Activated CD8-positive, alpha-beta memory T cell treated with anti-CD3 and anti-CD28 coated beads, Interleukin-2, amount 10 ng/mL, durations not matched to agents 7 days and 5 days (primary cell): ENCODE data around the gene CBX2. TPM values are rescaled to one million over a fixed set of nuclear protein-coding genes. Genes with fewer than 3 reads are reported as not detected.

Experiments used
- ATAC-seq: fragments of 150-1000 bp; cut with Tn5 transposase; one replicate; pipeline ENCODE4 v1.10.0; 2021; ENCODE audit warnings: moderate library complexity
- CTCF ChIA-PET: fragments of 350-600 bp; sonication (Branson Sonifier 250); formaldehyde crosslinking; loops from one replicate; lab custom pipeline; 2021; ENCODE audit warnings: antibody characterized with exemption; lab: Charles Lee
- DNase-seq: peaks from one replicate; pipeline ENCODE4 v3.0.0-alpha.2; 2020
- H3K27ac Mint-ChIP-seq: one replicate; pipeline ENCODE4 v1.8.0; 2021; ENCODE audit warnings: mild to moderate bottlenecking, mixed read lengths
- H3K27me3 Mint-ChIP-seq: one replicate; pipeline ENCODE4 v1.8.0; 2021; ENCODE audit warnings: mixed read lengths
- H3K36me3 Mint-ChIP-seq: one replicate; pipeline ENCODE4 v1.8.0; 2021; ENCODE audit warnings: mild to moderate bottlenecking, mixed read lengths
- H3K4me1 Mint-ChIP-seq: one replicate; pipeline ENCODE4 v1.8.0; 2021; ENCODE audit warnings: mixed read lengths
- H3K4me3 Mint-ChIP-seq: one replicate; pipeline ENCODE4 v1.8.0; 2021; ENCODE audit warnings: mild to moderate bottlenecking, moderate library complexity, mixed read lengths
- H3K9me3 Mint-ChIP-seq: one replicate; pipeline ENCODE4 v1.8.0; 2022; ENCODE audit warnings: low read depth, mixed read lengths
- total RNA-seq, 2 experiments: library from RNA; stranded (reverse); gene quantifications; one replicate each; pipeline ENCODE4 v1.2.3, GENCODE V29; 2021

Gene CBX2
- total RNA-seq, 2 experiments from 2014 or later, result 5.3 to 6.8 TPM

DNA sequence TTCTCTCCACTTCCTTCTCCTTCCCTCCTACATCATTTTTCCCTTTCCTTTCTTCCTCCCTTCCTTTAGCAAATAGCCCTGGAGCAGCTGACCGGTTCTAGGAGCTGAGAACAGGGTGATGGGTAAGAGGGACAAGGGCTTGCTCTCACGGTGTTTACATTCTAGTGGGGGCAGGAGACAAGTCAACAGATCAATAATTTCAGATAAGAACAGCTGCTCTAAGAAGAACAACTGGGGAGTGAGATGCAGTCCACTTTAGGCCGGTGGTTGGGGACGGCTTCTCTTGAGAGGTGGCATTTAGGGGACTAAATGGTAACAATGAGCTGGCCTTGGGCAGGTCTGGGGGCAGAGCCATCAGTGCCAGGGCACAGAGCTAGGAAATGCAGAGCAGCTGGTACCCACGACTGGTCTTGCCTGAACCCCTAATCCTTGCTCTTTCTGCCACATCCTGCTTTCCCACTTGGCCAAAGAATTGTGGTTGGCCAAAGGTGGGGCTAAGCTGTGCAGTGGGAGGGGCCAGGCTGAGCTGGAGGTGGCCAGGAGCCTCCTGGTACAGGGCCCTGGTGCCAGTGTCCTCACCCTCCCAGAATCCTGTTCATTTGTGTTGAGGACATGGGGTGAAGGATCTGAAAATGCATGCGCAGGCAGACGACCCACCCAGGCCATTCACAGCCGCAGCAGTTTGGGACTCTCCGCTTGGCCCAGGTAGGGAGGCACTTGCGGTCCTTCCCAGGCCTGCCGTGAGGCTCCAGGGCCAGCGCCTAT is 43.6 kb downstream of the CBX2 start:
- DNase-seq (no peak), ATAC-seq (no peak)
- H3K9me3 Mint-ChIP-seq, result no peaks in the 10 kb centered on the region
- H3K27ac Mint-ChIP-seq, result no peak overlapping the region
- H3K4me3 Mint-ChIP-seq, result no peak overlapping the region
- H3K27me3 Mint-ChIP-seq, result peaks cover 65% of the 10 kb centered on the region
- H3K36me3 Mint-ChIP-seq, result no peaks in the 10 kb centered on the region
- CTCF ChIA-PET, result interaction anchor here (0.9 to 1.6 kb wide), 4 partner anchors 9 to 75 kb away, joined by 3 to 7 read pairs (median 5); no protein-coding TSS in a partner anchor
- H3K4me1 Mint-ChIP-seq, result peaks cover 10% of the 10 kb centered on the region

DNA sequence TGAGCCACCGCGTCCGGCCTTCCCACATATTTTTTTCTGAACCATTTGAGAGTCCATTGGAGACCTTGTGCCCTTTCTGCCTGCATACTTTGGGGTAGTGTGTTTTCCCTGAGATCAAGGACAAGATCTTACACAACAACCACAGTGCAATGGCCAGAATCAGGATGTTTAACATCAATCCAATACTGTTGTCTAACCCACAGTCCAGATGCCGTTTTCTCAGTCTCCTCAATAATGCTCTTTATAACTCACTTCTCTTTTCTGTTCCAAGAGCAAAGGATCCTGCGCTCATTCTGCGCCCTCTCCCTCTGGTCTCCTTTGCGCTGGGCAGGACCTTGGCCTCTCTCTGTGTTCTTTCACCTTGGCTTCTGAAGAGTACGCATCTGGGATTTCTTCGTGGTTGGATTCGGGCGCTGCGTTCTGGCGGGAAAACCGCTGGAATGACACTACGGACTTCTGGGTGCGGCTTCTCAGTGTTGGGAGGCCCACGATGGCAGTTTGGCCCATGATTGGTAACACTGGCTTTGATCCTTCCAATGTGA is 44.7 kb downstream of the CBX2 start:
- H3K36me3 Mint-ChIP-seq, result no peaks in the 10 kb centered on the region
- DNase-seq (no peak), ATAC-seq (no peak)
- H3K4me3 Mint-ChIP-seq, result no peak overlapping the region
- CTCF ChIA-PET, result interaction anchor here (1.5 to 2.9 kb wide), 2 partner anchors 10 to 14 kb away, joined by 3 to 9 read pairs; no protein-coding TSS in a partner anchor
- peaks cover 2% of the 10 kb centered on the region for H3K9me3 Mint-ChIP-seq
- peaks cover 54% of the 10 kb centered on the region for H3K27me3 Mint-ChIP-seq
- H3K27ac Mint-ChIP-seq, result no peak overlapping the region
- peaks cover 14% of the 10 kb centered on the region for H3K4me1 Mint-ChIP-seq

GRCh38 chr17:79824234-79824633 is 46.3 kb downstream of the CBX2 start:
- Mint-ChIP-seq H3K27ac (no peak overlapping the region), H3K36me3 (no peaks in the 10 kb centered on the region), H3K4me1 (peaks cover 14% of the 10 kb centered on the region), H3K9me3 (peaks cover 2% of the 10 kb centered on the region), H3K27me3 (peaks cover 38% of the 10 kb centered on the region), H3K4me3 (no peak overlapping the region)
- DNase-seq, result no peak
- ATAC-seq, result no peak
- CTCF ChIA-PET, result interaction anchor here (1.2 to 2.9 kb wide), 4 partner anchors 10 to 35 kb away, joined by 3 to 9 read pairs (median 3); no protein-coding TSS in a partner anchor

DNA sequence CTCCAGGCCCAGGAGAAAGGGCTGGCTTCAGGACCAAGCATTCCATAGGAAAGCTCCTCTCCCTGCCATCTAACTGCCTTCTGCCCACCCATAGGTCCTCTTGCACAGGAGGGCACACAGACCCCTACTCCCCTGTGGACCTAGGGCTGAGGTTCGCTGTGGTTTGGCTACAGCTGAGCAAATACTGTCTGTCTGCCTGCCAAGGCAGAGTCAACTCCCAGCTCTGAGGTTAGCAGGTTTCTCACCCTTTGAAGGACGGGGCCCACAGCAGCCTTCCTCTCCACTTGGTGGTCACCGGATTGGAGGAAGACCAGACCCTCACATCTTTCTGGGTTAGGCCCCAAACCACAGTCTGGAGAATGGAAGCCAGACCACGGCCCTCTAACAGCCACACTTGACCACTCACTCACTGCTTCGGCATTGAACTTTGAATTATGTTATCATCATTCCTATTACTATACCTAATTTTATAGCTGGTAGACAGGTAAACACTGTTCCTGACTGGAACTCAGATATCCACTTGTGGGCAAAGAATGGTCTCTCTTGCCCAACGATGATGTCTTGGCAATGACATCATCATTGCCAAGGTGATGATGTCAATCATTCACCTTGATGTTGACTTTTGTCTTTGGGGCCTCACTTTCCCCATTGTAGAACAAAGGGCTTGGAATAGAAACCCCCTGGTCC is 47.1 kb downstream of the CBX2 start:
- no peaks in the 10 kb centered on the region for H3K36me3 Mint-ChIP-seq
- DNase-seq (no peak), ATAC-seq (no peak)
- peaks cover 30% of the 10 kb centered on the region for H3K27me3 Mint-ChIP-seq
- H3K4me3 Mint-ChIP-seq, result no peak overlapping the region
- peaks cover 2% of the 10 kb centered on the region for H3K9me3 Mint-ChIP-seq
- no peak overlapping the region for H3K27ac Mint-ChIP-seq
- CTCF ChIA-PET, result interaction anchor here (1.0 to 2.9 kb wide), 5 partner anchors 10 to 84 kb away, joined by 3 to 9 read pairs (median 3); partner anchors contain the start of gene CBX4
- H3K4me1 Mint-ChIP-seq, result peaks cover 14% of the 10 kb centered on the region

DNA sequence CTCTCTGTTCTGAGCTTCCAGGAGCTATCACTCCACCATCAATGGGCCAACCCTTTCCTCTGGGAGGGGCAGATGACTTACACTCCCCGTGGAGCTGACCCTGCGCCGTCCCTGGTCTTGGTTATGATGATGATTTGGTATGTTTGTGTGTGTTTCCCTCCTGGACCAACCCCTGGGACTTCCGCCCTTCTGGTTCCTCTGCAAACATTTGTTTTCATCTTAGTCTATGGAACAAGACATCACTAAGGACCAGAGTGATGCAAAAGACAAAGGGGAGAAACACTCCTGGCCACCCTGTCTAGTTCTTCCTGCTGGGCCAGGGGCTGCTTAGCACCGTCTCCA is 47.6 kb downstream of the CBX2 start:
- H3K4me3 Mint-ChIP-seq, result no peak overlapping the region
- ATAC-seq (no peak), DNase-seq (no peak)
- peaks cover 2% of the 10 kb centered on the region for H3K9me3 Mint-ChIP-seq
- H3K4me1 Mint-ChIP-seq, result peaks cover 14% of the 10 kb centered on the region
- peaks cover 26% of the 10 kb centered on the region for H3K27me3 Mint-ChIP-seq
- CTCF ChIA-PET, result interaction anchor here (1.0 to 2.9 kb wide), 3 partner anchors 11 to 85 kb away, joined by 3 to 9 read pairs (median 6); partner anchors contain the start of gene CBX4
- H3K27ac Mint-ChIP-seq, result no peak overlapping the region
- no peaks in the 10 kb centered on the region for H3K36me3 Mint-ChIP-seq

DNA sequence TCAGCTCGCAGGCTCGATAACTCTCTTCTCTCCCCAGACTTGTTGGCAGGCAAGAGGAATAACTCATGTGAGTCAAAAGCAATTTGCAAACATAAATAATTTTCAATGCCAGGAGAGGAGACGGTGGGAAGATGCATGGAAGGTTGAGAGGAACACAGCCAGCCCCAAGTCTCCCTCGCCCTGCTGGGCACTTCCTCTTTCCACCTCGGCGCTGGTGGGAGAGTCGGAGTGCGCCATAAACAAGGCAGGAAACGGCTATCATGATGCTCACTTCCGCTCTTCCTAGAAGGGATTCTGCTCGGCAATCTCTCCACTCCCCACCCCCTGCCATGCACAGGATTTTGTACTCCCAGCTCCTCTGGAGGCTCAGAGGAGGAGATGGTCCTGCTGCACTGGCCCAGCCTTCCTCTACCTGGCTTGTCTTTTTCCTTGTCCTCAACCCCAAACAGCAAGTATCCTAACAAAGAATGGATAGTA is 48.3 kb downstream of the CBX2 start:
- H3K27me3 Mint-ChIP-seq, result peaks cover 22% of the 10 kb centered on the region
- H3K4me3 Mint-ChIP-seq, result no peak overlapping the region
- ATAC-seq (no peak), DNase-seq (no peak)
- CTCF ChIA-PET, result interaction anchor here (0.6 to 1.7 kb wide), 4 partner anchors 10 to 85 kb away, joined by 3 to 6 read pairs (median 4); partner anchors contain the start of gene CBX4
- peaks cover 2% of the 10 kb centered on the region for H3K9me3 Mint-ChIP-seq
- H3K27ac Mint-ChIP-seq, result no peak overlapping the region
- peaks cover 14% of the 10 kb centered on the region for H3K4me1 Mint-ChIP-seq
- no peaks in the 10 kb centered on the region for H3K36me3 Mint-ChIP-seq

GRCh38 chr17:79826841-79827578 is 49.1 kb downstream of the CBX2 start:
- no peak for DNase-seq
- Mint-ChIP-seq H3K4me3 (no peak overlapping the region), H3K36me3 (no peaks in the 10 kb centered on the region), H3K4me1 (peaks cover 14% of the 10 kb centered on the region), H3K9me3 (peaks cover 2% of the 10 kb centered on the region), H3K27me3 (peaks cover 22% of the 10 kb centered on the region), H3K27ac (no peak overlapping the region)
- CTCF ChIA-PET, result interaction anchor here (0.9 to 1.8 kb wide), 2 partner anchors 9 kb away, joined by 4 to 7 read pairs; no protein-coding TSS in a partner anchor
- ATAC-seq, result no peak

GRCh38 chr17:79829004-79829403 is 51.1 kb downstream of the CBX2 start:
- H3K27me3 Mint-ChIP-seq, result peaks cover 13% of the 10 kb centered on the region
- no peak overlapping the region for H3K4me3 Mint-ChIP-seq
- CTCF ChIA-PET, result interaction anchor here (1.1 to 1.6 kb wide), 3 partner anchors 11 to 142 kb away, joined by 3 to 5 read pairs (median 3); no protein-coding TSS in a partner anchor
- no peak overlapping the region for H3K27ac Mint-ChIP-seq
- ATAC-seq (no peak), DNase-seq (no peak)
- peaks cover 2% of the 10 kb centered on the region for H3K9me3 Mint-ChIP-seq
- H3K4me1 Mint-ChIP-seq, result peaks cover 18% of the 10 kb centered on the region
- H3K36me3 Mint-ChIP-seq, result peaks cover 4% of the 10 kb centered on the region

GRCh38 chr17:79829457-79829856 is 51.5 kb downstream of the CBX2 start:
- Mint-ChIP-seq H3K27me3 (peaks cover 11% of the 10 kb centered on the region), H3K9me3 (peaks cover 2% of the 10 kb centered on the region), H3K4me1 (peaks cover 18% of the 10 kb centered on the region), H3K27ac (no peak overlapping the region), H3K4me3 (no peak overlapping the region), H3K36me3 (peaks cover 5% of the 10 kb centered on the region)
- CTCF ChIA-PET, result interaction anchor here (1.1 to 1.6 kb wide), 4 partner anchors 11 to 141 kb away, joined by 3 to 5 read pairs (median 4); no protein-coding TSS in a partner anchor
- ATAC-seq (no peak), DNase-seq (no peak)

GRCh38 chr17:79830303-79830702 is 52.4 kb downstream of the CBX2 start:
- H3K27me3 Mint-ChIP-seq, result peaks cover 9% of the 10 kb centered on the region
- DNase-seq (no peak), ATAC-seq (no peak)
- H3K4me1 Mint-ChIP-seq, result peaks cover 20% of the 10 kb centered on the region
- CTCF ChIA-PET, result interaction anchor here (1.0 to 1.3 kb wide), 3 partner anchors 22 to 88 kb away, joined by 3 to 4 read pairs (median 3); no protein-coding TSS in a partner anchor
- no peak overlapping the region for H3K27ac Mint-ChIP-seq
- peaks cover 2% of the 10 kb centered on the region for H3K9me3 Mint-ChIP-seq
- no peak overlapping the region for H3K4me3 Mint-ChIP-seq
- H3K36me3 Mint-ChIP-seq, result peaks cover 13% of the 10 kb centered on the region

DNA sequence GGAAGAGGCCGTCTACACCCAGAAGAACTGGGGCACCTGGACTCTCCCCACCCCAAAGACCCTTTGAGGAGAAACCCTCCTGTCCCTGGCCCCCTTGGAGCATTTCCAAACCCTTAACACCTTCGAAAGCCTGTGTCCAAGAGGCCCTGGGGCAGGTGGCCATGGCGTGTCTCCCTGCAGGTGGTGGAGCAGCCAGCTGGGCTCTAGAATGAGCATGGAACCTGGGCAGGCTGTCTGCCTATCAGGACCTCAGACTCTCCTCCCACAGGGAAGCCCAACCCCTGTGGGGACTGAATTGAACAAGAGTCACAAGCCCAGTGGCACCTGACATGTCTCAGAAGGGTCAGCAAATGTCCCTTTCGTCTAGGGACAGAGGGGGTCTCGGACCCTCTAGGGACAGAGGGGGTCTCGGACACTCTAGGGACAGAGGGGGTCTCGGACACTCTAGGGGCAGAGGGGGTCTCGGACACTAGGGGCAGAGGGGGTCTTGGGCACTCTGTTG is 52.9 kb downstream of the CBX2 start:
- peaks cover 20% of the 10 kb centered on the region for H3K4me1 Mint-ChIP-seq
- ATAC-seq (no peak), DNase-seq (no peak)
- no peak overlapping the region for H3K4me3 Mint-ChIP-seq
- CTCF ChIA-PET, result interaction anchor here (1.0 to 1.1 kb wide), 2 partner anchors 23 to 81 kb away, joined by 3 to 4 read pairs; no protein-coding TSS in a partner anchor
- peaks cover 6% of the 10 kb centered on the region for H3K27me3 Mint-ChIP-seq
- H3K9me3 Mint-ChIP-seq, result peaks cover 2% of the 10 kb centered on the region
- peaks cover 16% of the 10 kb centered on the region for H3K36me3 Mint-ChIP-seq
- no peak overlapping the region for H3K27ac Mint-ChIP-seq
